SU-DHL-6 (cell line): ENCODE results near the gene FMNL3.

Experiments used
- CTCF ChIP-seq: fragments of 200-600 bp; sonication (generic); IDR thresholded peaks from one replicate; pipeline ENCODE4 v1.5.1; 2017; ENCODE audit warnings: antibody characterized with exemption, mild to moderate bottlenecking, low read length, moderate library complexity; ENCODE audit not compliant: insufficient read depth, poor library complexity, severe bottlenecking
- EZH2phosphoT487 ChIP-seq: fragments of 200-600 bp; sonication (generic), shearing (Covaris generic); conservative IDR thresholded peaks from 2 replicates; pipeline ENCODE4 v1.6.1; 2018; ENCODE audit warnings: mild to moderate bottlenecking, antibody characterized with exemption, low read length, moderate library complexity, mixed read lengths

- TF ChIP-seq CTCF (no peak), EZH2phosphoT487 (no peak)
These were observed 54.2 kb downstream of the FMNL3 start for GRCh38 chr12:49652921-49653520.
